A673 (cell line): ENCODE data around the gene CPOX. TPM values are rescaled to one million over a fixed set of nuclear protein-coding genes. Genes with fewer than 3 reads are reported as not detected.
"Not testable (repeated sequence)": the region's sequence is repeated elsewhere in the genome, so short reads cannot be mapped to it uniquely, and the experiment has no call there.

Source experiments
- BruUV-seq: library from RNA; stranded (reverse); fragments of 400-500 nt; replicated peaks from 2 replicates; lab custom pipeline; 2021; lab: Mats Ljungman, UMichigan
- CTCF ChIA-PET: fragments of 300-600 bp; sonication (Branson Sonifier 250); formaldehyde crosslinking; loops from one replicate; lab custom pipeline; 2022; ENCODE audit warnings: antibody characterized with exemption; lab: Charles Lee
- POLR2A ChIA-PET: fragments of 300-600 bp; sonication (Branson Sonifier 250); formaldehyde crosslinking; loops from one replicate; lab custom pipeline; 2022; ENCODE audit warnings: antibody characterized with exemption; ENCODE audit not compliant: low non-redundant PET; lab: Charles Lee
- DNase-seq: peaks from one replicate; pipeline ENCODE4 v3.0.0-alpha.2; 2015; ENCODE audit warnings: low spot score
- H3K27ac ChIP-seq: fragments of 200-600 bp; sonication (generic); 2 replicates; pipeline ENCODE4 v1.5.1; 2016; ENCODE audit warnings: mixed run types, low read depth, mild to moderate bottlenecking, mixed read lengths, antibody characterized with exemption, low read length; ENCODE audit not compliant: poor library complexity, severe bottlenecking
- H3K27me3 ChIP-seq: fragments of 200-600 bp; sonication (generic); replicated peaks from 2 replicates; pipeline ENCODE4 v1.6.1; 2017; ENCODE audit warnings: mixed run types, low read depth, mild to moderate bottlenecking, mixed read lengths, antibody characterized with exemption, low read length; ENCODE audit not compliant: insufficient read depth, poor library complexity
- H3K36me3 ChIP-seq: fragments of 200-600 bp; sonication (generic); 2 replicates; pipeline ENCODE4 v1.6.1; 2016; ENCODE audit warnings: mixed run types, mild to moderate bottlenecking, mixed read lengths, antibody characterized with exemption, low read length; ENCODE audit not compliant: insufficient read depth, poor library complexity, severe bottlenecking
- H3K4me1 ChIP-seq: fragments of 200-600 bp; sonication (generic); 2 replicates; pipeline ENCODE4 v1.6.1; 2017; ENCODE audit warnings: mixed run types, mild to moderate bottlenecking, mixed read lengths, antibody characterized with exemption, low read length; ENCODE audit not compliant: insufficient read depth, poor library complexity, severe bottlenecking
- H3K4me3 ChIP-seq: fragments of 200-600 bp; sonication (generic); 2 replicates; pipeline ENCODE4 v1.5.1; 2016; ENCODE audit warnings: low read depth, mixed run types, mild to moderate bottlenecking, mixed read lengths, low read length; ENCODE audit not compliant: poor library complexity, severe bottlenecking
- H3K9me3 ChIP-seq: fragments of 200-600 bp; sonication (generic); 2 replicates; pipeline ENCODE4 v1.6.1; 2016; ENCODE audit warnings: mixed run types, low read depth, mild to moderate bottlenecking, mixed read lengths, antibody characterized with exemption, low read length; ENCODE audit not compliant: poor library complexity, severe bottlenecking
- EZH2 ChIP-seq: fragments of 200-600 bp; sonication (generic); IDR thresholded peaks from 2 replicates; pipeline ENCODE4 v1.6.1; 2017; ENCODE audit warnings: borderline replicate concordance, low read depth, mild to moderate bottlenecking, mixed read lengths, antibody characterized with exemption, low read length; ENCODE audit not compliant: poor library complexity, severe bottlenecking
- intact Hi-C: fragments of 100-400 bp; cut with micrococcal nuclease; formaldehyde crosslinking; loops from one replicate; pipeline ENCODE4 v1.10.0; 2022; ENCODE audit not compliant: unreplicated experiment
- total RNA-seq: library from RNA; stranded (reverse); gene quantifications from 2 replicates; pipeline ENCODE4 v1.2.3, GENCODE V29; 2021
- TF ChIP-seq, protein P1 (sequence below): fragments of 300-800, 200-600 bp; sonication (generic); conservative IDR thresholded peaks from 2 replicates; pipeline ENCODE4 v1.5.1; 2017; ENCODE audit warnings: low read depth, mild to moderate bottlenecking, antibody characterized with exemption, low read length, moderate library complexity, mixed read lengths

The CPOX gene
- total RNA-seq, 1 experiment from 2014 or later, result 27.7 TPM

DNA sequence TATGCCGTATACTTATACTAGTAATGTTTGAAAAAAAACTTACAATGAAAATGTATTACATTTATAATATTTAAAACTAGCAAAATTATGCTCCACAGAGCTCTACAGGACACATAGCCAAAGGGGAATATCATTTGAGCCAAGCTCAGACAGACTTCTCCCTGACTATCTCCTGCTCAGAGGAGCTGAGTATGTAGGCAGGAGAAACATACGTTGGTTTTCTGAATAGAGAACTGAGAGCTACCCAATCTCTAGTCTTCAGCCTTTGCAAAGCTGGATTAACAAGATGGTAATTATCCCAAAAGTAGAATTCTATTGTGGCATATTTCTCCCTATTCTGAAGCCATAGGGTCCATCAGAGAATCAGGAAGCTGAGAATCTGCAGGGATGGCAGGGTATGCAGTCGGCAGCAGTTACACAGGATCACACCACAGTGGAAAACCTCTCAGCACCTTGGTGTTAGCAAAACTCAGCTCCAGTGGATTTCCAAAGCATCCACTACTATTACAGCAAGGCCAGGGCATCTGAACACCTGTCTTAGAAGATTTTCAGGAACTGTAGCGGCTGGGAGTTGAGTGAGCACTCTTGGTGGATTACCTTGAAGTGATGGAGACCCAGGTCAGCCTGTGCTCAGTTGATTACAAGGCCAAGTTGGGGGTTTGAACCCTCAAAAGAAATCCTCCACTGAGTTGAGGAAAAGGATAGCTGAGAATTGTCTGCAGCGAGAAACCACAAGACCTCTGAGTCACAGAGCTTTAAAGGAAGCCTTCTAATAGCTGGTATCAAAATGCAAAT, 31.5 kb downstream of the CPOX start:
- Histone ChIP-seq H3K9me3 (no peaks in the 10 kb centered on the region), H3K4me1 (no peaks in the 10 kb centered on the region), H3K36me3 (no peaks in the 10 kb centered on the region), H3K27me3 (peaks cover 13% of the 10 kb centered on the region), H3K27ac (no peak overlapping the region), H3K4me3 (no peak overlapping the region)
- DNase-seq, result no peak
- POLR2A ChIA-PET, result no interaction called here
- no TSS peak for BruUV-seq
- CTCF ChIA-PET, result no interaction called here
- TF ChIP-seq, protein P1, sequence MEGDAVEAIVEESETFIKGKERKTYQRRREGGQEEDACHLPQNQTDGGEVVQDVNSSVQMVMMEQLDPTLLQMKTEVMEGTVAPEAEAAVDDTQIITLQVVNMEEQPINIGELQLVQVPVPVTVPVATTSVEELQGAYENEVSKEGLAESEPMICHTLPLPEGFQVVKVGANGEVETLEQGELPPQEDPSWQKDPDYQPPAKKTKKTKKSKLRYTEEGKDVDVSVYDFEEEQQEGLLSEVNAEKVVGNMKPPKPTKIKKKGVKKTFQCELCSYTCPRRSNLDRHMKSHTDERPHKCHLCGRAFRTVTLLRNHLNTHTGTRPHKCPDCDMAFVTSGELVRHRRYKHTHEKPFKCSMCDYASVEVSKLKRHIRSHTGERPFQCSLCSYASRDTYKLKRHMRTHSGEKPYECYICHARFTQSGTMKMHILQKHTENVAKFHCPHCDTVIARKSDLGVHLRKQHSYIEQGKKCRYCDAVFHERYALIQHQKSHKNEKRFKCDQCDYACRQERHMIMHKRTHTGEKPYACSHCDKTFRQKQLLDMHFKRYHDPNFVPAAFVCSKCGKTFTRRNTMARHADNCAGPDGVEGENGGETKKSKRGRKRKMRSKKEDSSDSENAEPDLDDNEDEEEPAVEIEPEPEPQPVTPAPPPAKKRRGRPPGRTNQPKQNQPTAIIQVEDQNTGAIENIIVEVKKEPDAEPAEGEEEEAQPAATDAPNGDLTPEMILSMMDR, result no peak
- no peak for TF ChIP-seq EZH2
- intact Hi-C loops, result no loop called here

DNA sequence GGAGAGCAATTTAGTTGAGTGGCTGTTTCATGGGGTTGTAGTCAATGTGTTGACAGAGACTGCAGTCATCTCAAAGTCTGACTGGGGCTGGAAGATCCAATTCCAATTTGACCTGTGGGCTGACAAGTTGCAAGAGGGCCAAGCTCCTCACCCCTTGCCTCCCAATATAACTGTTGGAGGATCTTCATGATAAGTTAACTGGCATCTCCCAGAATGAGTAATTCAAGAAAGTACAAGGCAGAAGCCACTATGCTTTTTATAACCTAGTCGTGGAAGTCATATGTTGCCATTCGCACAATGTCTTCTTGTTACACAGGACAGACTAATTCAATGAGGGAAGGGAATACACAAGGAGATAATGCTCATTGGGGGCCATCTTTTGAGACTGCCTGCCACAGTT, 32.5 kb downstream of the CPOX start:
- POLR2A ChIA-PET, result no interaction called here
- H3K27me3 ChIP-seq, result peaks cover 22% of the 10 kb centered on the region
- H3K27ac ChIP-seq, result no peak overlapping the region
- CTCF ChIA-PET, result no interaction called here
- intact Hi-C loops, result no loop called here
- TF ChIP-seq EZH2, result no peak
- TF ChIP-seq, protein P1, result no peak
- BruUV-seq, result no TSS peak
- H3K36me3 ChIP-seq, result no peaks in the 10 kb centered on the region
- H3K9me3 ChIP-seq, result no peaks in the 10 kb centered on the region
- no peaks in the 10 kb centered on the region for H3K4me1 ChIP-seq
- DNase-seq, result no peak
- H3K4me3 ChIP-seq, result no peak overlapping the region

DNA sequence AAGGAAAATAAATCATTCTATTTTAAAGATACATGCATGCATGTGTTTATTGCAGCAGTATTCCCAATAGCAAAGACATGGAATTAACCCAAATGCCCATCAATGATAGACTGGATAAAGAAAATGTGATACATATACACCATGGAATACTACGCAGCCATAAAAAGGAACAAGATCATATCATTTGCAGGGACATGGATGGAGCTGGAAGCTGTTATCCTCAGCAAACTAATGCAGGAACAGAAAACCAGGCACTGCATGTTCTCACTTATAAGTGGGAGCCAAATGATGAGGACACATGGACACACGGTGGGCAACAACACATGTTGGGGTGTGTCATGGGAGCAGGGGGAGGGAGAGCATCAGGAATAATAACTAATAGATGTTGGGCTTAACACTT, 33.6 kb downstream of the CPOX start:
- H3K27ac ChIP-seq, H3K36me3 ChIP-seq, intact Hi-C loops, POLR2A ChIA-PET, H3K4me3 ChIP-seq, H3K9me3 ChIP-seq, CTCF ChIA-PET, BruUV-seq, H3K4me1 ChIP-seq, DNase-seq: not testable (repeated sequence)
- H3K27me3 ChIP-seq, result peaks cover 31% of the 10 kb centered on the region
